HEK293 (cell line): ENCODE measurements around the gene EVC.
"Not testable (repeated sequence)": the region's sequence is repeated elsewhere in the genome, so short reads cannot be mapped to it uniquely, and the experiment has no call there.

Experiments used
- CTCF ChIA-PET: fragments of 350-600 bp; formaldehyde crosslinking; extraction: SDS; loops from one replicate; lab custom pipeline; 2021; ENCODE audit warnings: antibody characterized with exemption; lab: Yijun Ruan, JAX
- POLR2A ChIA-PET: fragments of 300-600 bp; formaldehyde crosslinking; extraction: SDS; loops from one replicate; lab custom pipeline; 2020; ENCODE audit warnings: antibody characterized with exemption, inconsistent platforms; lab: Yijun Ruan, JAX
- H3K27ac ChIP-seq: fragments of 200-500 bp; sonication (Bioruptor generic); 2 replicates; pipeline ENCODE4 v1.5.1; 2014; ENCODE audit warnings: low read depth, low read length, control low read depth, inconsistent platforms; ENCODE audit errors: extremely low read depth
- H3K36me3 ChIP-seq, 2 experiments: fragments of 200-500 bp in 1 of 2; sonication (Bioruptor generic) in 1 of 2; 1 replicate in 1 of 2; 2 replicates in 1 of 2; pipeline ENCODE4 v1.5.1; 2014 to 2017; ENCODE audit warnings: inconsistent platforms in 2 of 2, low read length in 2 of 2; ENCODE audit not compliant: control insufficient read depth in 2 of 2, insufficient read depth in 1 of 2
- H3K4me1 ChIP-seq: fragments of 200-500 bp; sonication (Bioruptor generic); 2 replicates; pipeline ENCODE4 v1.5.1; 2014; ENCODE audit warnings: mild to moderate bottlenecking, low read length, inconsistent platforms; ENCODE audit not compliant: control insufficient read depth, insufficient read depth
- H3K4me3 ChIP-seq: 2 replicates; pipeline ENCODE4 v1.5.1; 2011; ENCODE audit warnings: low read depth, mild to moderate bottlenecking, control low read depth, low read length, moderate library complexity
- H3K9me3 ChIP-seq: fragments of 200-500 bp; sonication (Bioruptor generic); 2 replicates; pipeline ENCODE4 v1.5.1; 2014; ENCODE audit warnings: low read depth, low read length, inconsistent platforms; ENCODE audit not compliant: control insufficient read depth, insufficient read depth
- TCF7L2 ChIP-seq: IDR thresholded peaks from 2 replicates; pipeline ENCODE4 v1.6.1; 2011; ENCODE audit warnings: low read depth, mild to moderate bottlenecking, inconsistent platforms, low read length, moderate library complexity, borderline replicate concordance
- WT1 ChIP-seq: fragments of 450-650 bp; formaldehyde crosslinking; IDR thresholded peaks from 2 replicates; pipeline ENCODE4 v1.5.1; 2016; ENCODE audit warnings: missing biosample characterization, missing genetic modification characterization
- ZFP3 ChIP-seq: fragments of 450-650 bp; formaldehyde crosslinking; IDR thresholded peaks from 2 replicates; pipeline ENCODE4 v1.5.1; 2016; ENCODE audit warnings: low read depth, missing biosample characterization, missing genetic modification characterization
- ZFP69B ChIP-seq: fragments of 450-650 bp; formaldehyde crosslinking; IDR thresholded peaks from 2 replicates; pipeline ENCODE4 v1.5.1; 2016; ENCODE audit warnings: missing biosample characterization, missing genetic modification characterization
- ZNF121 ChIP-seq: fragments of 450-650 bp; formaldehyde crosslinking; IDR thresholded peaks from 2 replicates; pipeline ENCODE4 v1.5.1; 2016; ENCODE audit warnings: missing biosample characterization, missing genetic modification characterization
- ZNF146 ChIP-seq: fragments of 450-650 bp; formaldehyde crosslinking; IDR thresholded peaks from 2 replicates; pipeline ENCODE4 v1.5.1; 2016; ENCODE audit warnings: missing biosample characterization, missing genetic modification characterization
- ZNF302 ChIP-seq: fragments of 450-650 bp; formaldehyde crosslinking; IDR thresholded peaks from 2 replicates; pipeline ENCODE4 v1.5.1; 2016; ENCODE audit warnings: missing biosample characterization, missing genetic modification characterization, low read depth
- ZNF560 ChIP-seq: fragments of 450-650 bp; formaldehyde crosslinking; IDR thresholded peaks from 2 replicates; pipeline ENCODE4 v1.5.1; 2017; ENCODE audit warnings: missing biosample characterization, missing genetic modification characterization, borderline replicate concordance
- ZNF600 ChIP-seq: fragments of 450-650 bp; formaldehyde crosslinking; IDR thresholded peaks from 2 replicates; pipeline ENCODE4 v1.5.1; 2016; ENCODE audit warnings: missing biosample characterization, missing genetic modification characterization
- ZNF791 ChIP-seq: fragments of 450-650 bp; formaldehyde crosslinking; IDR thresholded peaks from 2 replicates; pipeline ENCODE4 v1.5.1; 2016; ENCODE audit warnings: missing biosample characterization, missing genetic modification characterization
- TF ChIP-seq, protein P1 (sequence below): fragments of 450-650 bp; formaldehyde crosslinking; IDR thresholded peaks from 2 replicates; pipeline ENCODE4 v1.5.1; 2016; ENCODE audit warnings: missing biosample characterization, missing genetic modification characterization
- TF ChIP-seq, protein P2 (sequence below): fragments of 450-650 bp; formaldehyde crosslinking; IDR thresholded peaks from 2 replicates; pipeline ENCODE4 v1.5.0; 2017; ENCODE audit warnings: missing biosample characterization, missing genetic modification characterization, borderline replicate concordance
- TF ChIP-seq, protein P3 (sequence below): fragments of 450-650 bp; formaldehyde crosslinking; conservative IDR thresholded peaks from 2 replicates; pipeline ENCODE4 v1.5.1; 2016; ENCODE audit warnings: low read depth, missing biosample characterization, missing genetic modification characterization
- TF ChIP-seq, protein P4 (sequence below): fragments of 450-650 bp; formaldehyde crosslinking; IDR thresholded peaks from 2 replicates; pipeline ENCODE4 v1.5.1; 2017; ENCODE audit warnings: missing biosample characterization, missing genetic modification characterization
- TF ChIP-seq, protein P5 (sequence below): fragments of 450-650 bp; IDR thresholded peaks from 2 replicates; pipeline ENCODE4 v1.5.1; 2018; ENCODE audit warnings: missing biosample characterization, missing genetic modification characterization

Gene EVC

DNA sequence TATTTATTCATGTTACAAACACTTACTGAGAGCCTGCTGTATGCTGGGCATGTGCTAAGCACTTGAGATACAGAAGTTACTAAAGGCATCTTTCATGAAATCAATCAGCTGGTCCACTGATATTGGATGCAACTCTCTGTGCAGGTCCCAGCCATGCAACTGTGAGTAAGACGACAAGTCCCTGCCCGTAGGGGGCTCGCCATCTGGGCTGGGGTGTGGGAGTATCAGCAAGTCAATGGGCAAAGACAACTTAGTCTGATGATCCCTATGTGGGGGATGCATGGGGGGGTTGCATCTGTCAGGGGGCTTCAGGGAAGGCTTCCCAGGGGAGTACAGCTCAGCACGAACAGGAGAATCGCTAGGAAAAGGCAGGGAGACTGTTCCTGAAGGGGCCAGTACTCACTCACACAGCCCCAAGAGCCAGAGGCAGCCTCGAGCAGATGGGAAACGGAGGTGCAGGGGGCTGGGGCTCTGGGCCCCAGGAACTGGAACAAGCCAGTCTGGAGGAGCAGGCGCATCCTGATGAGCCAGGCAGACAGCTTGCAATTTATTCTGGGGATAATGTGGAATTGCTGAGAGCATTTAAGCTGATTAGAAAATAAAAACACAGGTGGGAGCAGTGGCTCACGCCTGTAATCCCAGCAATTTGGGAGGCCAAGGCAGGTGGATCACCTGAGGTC, 141.7 kb downstream of the EVC start (continued):
- TF ChIP-seq, protein P1, sequence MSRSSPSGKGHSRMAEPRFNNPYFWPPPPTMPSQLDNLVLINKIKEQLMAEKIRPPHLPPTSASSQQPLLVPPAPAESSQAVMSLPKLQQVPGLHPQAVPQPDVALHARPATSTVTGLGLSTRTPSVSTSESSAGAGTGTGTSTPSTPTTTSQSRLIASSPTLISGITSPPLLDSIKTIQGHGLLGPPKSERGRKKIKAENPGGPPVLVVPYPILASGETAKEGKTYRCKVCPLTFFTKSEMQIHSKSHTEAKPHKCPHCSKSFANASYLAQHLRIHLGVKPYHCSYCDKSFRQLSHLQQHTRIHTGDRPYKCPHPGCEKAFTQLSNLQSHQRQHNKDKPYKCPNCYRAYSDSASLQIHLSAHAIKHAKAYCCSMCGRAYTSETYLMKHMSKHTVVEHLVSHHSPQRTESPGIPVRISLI (tag by site-specific recombination), result no peak
- TF ChIP-seq, protein P2, sequence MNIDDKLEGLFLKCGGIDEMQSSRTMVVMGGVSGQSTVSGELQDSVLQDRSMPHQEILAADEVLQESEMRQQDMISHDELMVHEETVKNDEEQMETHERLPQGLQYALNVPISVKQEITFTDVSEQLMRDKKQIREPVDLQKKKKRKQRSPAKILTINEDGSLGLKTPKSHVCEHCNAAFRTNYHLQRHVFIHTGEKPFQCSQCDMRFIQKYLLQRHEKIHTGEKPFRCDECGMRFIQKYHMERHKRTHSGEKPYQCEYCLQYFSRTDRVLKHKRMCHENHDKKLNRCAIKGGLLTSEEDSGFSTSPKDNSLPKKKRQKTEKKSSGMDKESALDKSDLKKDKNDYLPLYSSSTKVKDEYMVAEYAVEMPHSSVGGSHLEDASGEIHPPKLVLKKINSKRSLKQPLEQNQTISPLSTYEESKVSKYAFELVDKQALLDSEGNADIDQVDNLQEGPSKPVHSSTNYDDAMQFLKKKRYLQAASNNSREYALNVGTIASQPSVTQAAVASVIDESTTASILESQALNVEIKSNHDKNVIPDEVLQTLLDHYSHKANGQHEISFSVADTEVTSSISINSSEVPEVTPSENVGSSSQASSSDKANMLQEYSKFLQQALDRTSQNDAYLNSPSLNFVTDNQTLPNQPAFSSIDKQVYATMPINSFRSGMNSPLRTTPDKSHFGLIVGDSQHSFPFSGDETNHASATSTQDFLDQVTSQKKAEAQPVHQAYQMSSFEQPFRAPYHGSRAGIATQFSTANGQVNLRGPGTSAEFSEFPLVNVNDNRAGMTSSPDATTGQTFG (tag by site-specific recombination), result no peak
- no peak for TF ChIP-seq ZNF121 (tag by site-specific recombination)
- TF ChIP-seq ZFP69B (tag by site-specific recombination), result no peak

DNA sequence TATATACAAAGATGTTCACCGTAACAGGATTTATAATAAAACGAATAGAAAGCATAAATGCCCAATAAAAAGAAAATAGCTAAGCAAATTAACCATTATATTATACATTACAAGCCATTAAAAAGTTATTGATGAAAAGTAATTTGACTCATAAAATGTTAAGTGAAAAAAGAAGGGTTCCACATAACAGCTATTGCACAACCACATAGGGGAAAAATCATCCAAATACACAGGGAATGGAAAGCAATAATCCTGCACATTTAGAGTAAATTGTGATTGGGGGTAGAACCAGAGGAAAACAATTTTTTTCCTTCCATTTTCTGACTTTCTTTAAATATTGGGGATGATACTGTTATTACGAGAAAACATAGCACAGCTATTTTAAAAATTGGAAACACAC, 143.9 kb downstream of the EVC start:
- H3K4me1 ChIP-seq, result no peaks in the 10 kb centered on the region
- ChIA-PET CTCF (no interaction called here), POLR2A (no interaction called here)
- H3K27ac ChIP-seq, result no peak overlapping the region
- TF ChIP-seq ZNF600 (tag by site-specific recombination), result no peak
- TF ChIP-seq ZFP3 (tag by site-specific recombination), result no peak
- TF ChIP-seq TCF7L2, result no peak
- TF ChIP-seq, protein P3, sequence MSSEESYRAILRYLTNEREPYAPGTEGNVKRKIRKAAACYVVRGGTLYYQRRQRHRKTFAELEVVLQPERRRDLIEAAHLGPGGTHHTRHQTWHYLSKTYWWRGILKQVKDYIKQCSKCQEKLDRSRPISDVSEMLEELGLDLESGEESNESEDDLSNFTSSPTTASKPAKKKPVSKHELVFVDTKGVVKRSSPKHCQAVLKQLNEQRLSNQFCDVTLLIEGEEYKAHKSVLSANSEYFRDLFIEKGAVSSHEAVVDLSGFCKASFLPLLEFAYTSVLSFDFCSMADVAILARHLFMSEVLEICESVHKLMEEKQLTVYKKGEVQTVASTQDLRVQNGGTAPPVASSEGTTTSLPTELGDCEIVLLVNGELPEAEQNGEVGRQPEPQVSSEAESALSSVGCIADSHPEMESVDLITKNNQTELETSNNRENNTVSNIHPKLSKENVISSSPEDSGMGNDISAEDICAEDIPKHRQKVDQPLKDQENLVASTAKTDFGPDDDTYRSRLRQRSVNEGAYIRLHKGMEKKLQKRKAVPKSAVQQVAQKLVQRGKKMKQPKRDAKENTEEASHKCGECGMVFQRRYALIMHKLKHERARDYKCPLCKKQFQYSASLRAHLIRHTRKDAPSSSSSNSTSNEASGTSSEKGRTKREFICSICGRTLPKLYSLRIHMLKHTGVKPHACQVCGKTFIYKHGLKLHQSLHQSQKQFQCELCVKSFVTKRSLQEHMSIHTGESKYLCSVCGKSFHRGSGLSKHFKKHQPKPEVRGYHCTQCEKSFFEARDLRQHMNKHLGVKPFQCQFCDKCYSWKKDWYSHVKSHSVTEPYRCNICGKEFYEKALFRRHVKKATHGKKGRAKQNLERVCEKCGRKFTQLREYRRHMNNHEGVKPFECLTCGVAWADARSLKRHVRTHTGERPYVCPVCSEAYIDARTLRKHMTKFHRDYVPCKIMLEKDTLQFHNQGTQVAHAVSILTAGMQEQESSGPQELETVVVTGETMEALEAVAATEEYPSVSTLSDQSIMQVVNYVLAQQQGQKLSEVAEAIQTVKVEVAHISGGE, result no peak
- no peak for TF ChIP-seq ZNF560 (tag by site-specific recombination)
- no peak for TF ChIP-seq WT1
- no peak for TF ChIP-seq ZNF302
- TF ChIP-seq, protein P4, sequence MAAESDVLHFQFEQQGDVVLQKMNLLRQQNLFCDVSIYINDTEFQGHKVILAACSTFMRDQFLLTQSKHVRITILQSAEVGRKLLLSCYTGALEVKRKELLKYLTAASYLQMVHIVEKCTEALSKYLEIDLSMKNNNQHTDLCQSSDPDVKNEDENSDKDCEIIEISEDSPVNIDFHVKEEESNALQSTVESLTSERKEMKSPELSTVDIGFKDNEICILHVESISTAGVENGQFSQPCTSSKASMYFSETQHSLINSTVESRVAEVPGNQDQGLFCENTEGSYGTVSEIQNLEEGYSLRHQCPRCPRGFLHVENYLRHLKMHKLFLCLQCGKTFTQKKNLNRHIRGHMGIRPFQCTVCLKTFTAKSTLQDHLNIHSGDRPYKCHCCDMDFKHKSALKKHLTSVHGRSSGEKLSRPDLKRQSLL, result no peak
- TF ChIP-seq ZNF791 (tag by site-specific recombination), result no peak
- H3K9me3 ChIP-seq, result no peaks in the 10 kb centered on the region
- H3K4me3 ChIP-seq, result no peak overlapping the region
- H3K36me3 ChIP-seq, result peaks cover 0 to 3% of the 10 kb centered on the region in 2 experiments; a peak in 1 of 3 replicates

DNA sequence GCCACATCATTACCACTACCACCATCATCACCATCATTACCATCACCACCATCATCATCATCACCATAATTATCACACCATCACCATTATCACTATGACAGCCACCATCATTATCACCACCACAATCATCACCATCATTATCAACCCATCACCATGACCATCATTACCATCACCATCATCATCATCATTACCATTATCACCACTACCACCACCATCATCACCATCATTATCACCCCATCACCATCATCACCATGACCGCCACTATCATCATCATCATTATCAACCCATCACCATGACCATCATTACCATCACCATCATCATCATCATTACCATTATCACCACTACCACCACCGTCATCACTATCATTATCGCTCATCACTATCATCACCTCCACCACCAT, 145.4 kb downstream of the EVC start:
- H3K27ac ChIP-seq, H3K4me3 ChIP-seq, POLR2A ChIA-PET, H3K36me3 ChIP-seq, CTCF ChIA-PET, H3K9me3 ChIP-seq, H3K4me1 ChIP-seq: not testable (repeated sequence)
- TF ChIP-seq, protein P5, sequence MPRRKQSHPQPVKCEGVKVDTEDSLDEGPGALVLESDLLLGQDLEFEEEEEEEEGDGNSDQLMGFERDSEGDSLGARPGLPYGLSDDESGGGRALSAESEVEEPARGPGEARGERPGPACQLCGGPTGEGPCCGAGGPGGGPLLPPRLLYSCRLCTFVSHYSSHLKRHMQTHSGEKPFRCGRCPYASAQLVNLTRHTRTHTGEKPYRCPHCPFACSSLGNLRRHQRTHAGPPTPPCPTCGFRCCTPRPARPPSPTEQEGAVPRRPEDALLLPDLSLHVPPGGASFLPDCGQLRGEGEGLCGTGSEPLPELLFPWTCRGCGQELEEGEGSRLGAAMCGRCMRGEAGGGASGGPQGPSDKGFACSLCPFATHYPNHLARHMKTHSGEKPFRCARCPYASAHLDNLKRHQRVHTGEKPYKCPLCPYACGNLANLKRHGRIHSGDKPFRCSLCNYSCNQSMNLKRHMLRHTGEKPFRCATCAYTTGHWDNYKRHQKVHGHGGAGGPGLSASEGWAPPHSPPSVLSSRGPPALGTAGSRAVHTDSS, result peak; percentile 88
- 0 out of 2 replicates have a peak, but pooled peaks have one; percentile 3 for TF ChIP-seq ZNF146
